Ramos (cell line): Measurements from ENCODE around the gene WDR48.

Source experiments
- in situ Hi-C: fragments of 300-500 bp; cut with MboI; formaldehyde crosslinking; loops from one replicate; pipeline ENCODE4 v1.14.3; 2022; ENCODE audit warnings: low sequenced_read_pairs; ENCODE audit not compliant: unreplicated experiment

The WDR48 gene

GRCh38 chr3:39099738-39100499 is 48.1 kb downstream of the WDR48 start:
- in situ Hi-C loops: loop anchor here (5.0 to 10.0 kb wide), 2 partner anchors 77 to 185 kb away; partner anchors contain the start of gene CX3CR1

DNA sequence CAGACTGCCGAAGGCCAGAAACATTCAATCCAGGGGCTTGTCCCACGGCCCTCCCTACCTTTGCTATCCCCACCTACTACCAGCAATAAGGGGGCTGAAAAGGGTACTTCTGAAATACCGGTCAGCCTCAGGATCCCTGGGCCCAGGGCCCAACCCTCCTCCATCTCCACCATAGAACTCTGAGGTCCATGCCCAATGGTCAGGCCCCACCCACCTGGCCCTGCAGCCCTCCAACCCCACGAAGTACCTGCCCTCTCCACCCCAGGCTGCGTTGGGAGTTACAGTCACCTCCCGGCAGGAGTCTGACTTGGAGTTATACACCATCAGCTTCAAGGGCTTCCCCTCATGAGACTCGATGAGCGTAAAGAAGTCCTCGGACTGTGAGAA is 48.7 kb downstream of the WDR48 start:
- in situ Hi-C loops: no loop called here

DNA sequence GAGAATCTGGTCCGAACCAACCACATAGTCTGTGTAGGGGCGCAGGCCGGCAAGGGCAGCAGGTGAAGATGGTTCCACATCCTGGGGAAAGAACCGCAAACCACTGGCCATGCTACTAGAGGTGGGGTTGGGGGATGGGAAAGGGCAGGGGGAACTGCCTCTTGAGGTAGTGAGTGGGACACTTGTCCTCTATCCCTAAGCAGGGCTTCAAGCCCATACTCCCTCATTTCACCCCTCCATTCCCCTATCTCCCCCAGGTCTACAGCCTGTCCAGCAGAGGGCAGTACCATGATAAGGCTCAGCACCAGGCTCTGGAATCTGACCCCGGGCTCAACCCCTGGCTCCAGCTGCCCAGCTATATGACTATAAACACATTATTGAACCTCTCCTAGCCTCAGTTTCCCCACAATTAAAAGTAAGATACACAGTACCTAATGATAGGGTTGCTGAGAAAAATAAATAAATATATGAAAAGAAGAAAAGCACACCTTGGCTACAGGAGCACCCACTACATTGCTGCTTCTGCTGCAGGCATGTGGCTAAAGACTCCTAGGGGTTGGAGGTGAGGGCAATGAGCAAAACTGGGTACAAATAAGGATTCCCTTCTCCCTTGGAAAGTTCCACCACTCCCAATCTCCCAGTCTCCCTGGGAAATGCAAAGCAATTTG is 49.3 kb downstream of the WDR48 start:
- in situ Hi-C loops: no loop called here

DNA sequence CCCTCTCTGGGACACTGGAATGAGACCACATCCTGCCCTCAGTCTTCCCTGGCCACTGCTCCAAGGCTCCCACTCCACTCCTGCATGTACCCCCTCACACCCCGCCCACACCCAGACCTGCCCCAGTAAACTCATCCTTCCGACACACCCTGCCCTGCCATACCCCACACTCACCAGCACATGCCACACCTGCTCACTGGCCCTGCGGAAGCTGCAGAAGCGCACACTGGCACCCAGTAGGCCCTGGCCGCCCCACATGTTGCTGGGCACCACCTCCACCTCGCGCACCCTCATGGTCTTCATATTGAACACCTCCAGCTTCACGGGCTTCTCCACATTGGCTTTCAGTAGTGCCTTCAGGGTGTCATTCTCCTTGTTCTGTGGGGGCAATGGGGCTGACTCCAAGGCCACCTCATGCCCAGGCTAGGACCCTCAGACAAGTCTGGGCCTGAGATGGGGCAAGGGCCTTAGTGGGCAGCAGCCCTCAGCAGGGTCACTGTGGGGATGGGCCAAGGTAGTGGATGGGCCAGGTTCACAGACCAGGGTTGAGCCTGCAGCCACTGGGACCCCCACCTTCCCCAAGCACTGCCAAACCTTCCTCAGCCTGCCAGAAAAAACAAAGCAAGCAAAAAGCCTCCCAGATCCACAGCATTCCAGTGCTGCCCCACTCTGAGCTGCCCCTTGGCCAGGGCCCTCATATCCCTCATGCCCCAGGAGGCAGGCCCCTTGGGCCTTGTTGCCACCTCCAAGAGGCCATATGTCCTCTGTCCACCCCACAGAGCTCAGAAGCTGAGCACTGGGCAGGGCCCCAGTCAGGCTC is 50.9 kb downstream of the WDR48 start:
- in situ Hi-C loops: no loop called here

DNA sequence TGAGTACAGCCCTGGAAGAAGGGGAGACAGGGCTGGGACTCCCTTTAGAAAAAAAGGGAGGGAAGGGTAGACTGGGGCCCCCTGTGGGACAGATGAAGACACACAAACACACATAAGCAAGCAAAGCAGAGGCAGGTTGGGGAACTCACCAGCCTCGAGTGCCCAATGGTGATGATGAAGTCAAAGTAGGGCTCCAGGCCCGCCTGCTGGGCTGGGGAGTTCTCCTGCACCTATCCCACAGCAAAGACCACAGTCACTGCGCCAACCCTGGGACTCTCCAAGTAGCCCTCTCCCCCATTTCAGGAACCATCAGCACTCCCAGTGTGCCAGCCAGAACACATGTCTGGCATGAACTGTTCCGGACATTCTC is 51.5 kb downstream of the WDR48 start:
- in situ Hi-C loops: no loop called here

DNA sequence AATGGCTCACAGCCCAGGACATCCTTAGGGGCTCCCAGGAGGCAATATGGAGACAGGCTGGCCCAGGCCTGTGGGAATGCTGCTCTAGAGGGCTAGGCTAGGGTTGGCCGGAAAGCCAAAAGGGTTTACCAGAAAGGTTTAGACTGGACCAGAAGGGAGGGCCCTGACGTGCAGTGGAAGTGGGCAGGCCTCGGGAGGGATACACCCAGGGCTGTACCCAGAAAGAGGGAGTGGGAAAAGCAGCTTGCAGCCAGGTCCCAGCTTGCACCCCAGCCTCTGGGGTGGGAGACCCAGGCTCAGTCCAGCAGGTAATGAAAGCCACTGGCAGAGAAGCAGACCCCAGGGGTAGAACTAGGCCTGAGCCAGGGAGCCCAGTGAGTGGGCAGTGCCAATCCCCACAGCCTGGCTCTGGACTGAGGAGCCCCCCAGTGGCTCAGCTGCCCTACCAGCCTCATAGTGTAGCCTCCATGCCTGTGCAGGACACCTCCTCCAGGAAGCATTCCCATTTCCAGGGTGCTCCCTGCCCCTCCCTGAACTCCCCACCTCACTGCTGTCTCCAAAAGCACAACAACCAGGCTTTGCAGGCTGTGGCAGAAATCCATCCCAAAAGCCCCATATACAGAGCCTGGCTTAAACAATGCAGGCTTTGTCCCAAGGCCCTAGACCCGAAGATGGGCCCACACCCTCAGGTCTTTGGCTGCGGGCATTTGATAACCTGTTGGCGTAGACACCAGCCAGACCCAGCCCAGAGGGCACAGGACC is 52.2 kb downstream of the WDR48 start:
- in situ Hi-C loops: no loop called here

GRCh38 chr3:39104961-39105686 is 53.3 kb downstream of the WDR48 start:
- in situ Hi-C loops: no loop called here

- in situ Hi-C loops: no loop called here
Measured at GRCh38 chr3:39105687-39106063, 53.9 kb downstream of the WDR48 start.

- in situ Hi-C loops: no loop called here
Measured at GRCh38 chr3:39106281-39106811, 54.5 kb downstream of the WDR48 start.

- in situ Hi-C loops: no loop called here
Measured at GRCh38 chr3:39106851-39107387, 55.1 kb downstream of the WDR48 start.

DNA sequence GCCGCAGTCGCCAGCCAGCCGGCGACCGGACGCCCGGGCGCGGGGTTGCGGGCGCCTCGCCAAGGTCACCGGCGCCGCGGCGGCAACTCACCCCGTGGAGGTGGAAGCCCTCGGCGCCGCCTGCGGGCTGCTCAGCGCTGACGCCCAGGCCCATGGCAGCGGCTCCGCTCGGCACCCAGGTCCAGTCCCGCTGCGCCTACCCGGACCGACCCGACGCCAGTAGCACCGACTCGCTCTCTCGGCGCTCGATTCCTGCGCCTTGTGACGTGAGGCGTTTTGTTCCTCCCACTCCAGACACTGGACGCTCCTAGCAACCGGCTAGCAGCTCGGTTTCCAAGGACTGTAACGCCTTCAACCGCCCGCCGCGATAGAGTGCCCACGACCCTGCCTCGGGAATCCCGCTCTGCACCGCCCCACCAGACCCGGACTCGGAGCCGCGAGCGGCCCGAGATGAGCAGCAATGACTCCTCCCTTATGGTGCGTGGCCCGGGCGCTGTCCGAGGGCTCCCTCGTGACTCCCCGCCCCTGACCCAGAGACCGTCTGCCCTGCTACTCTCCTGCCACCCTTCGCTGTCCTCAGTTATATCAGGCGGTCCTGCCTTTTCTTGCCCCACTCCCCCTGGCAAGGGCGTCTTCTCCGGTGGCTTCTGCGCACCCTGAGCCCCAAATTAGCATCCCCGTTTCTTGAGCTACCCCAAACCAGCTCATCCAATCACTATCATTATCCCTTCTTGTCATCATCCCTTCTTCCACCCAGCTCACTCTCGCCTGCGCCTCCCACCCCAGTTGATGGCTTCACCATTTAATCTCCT is 55.8 kb downstream of the WDR48 start, which contains the start of the genes GORASP1 and TTC21A:
Gene GORASP1 (minus strand): TSS at position 240 of the 812 bp plus-strand sequence. CDS start 86 bp downstream, at position 154.
Gene TTC21A (plus strand): TSS at position 293 of the 812 bp plus-strand sequence. CDS start 158 bp downstream, at position 451.
- in situ Hi-C loops: no loop called here

GRCh38 chr3:39108200-39108710 is 56.4 kb downstream of the WDR48 start:
- in situ Hi-C loops: no loop called here

- in situ Hi-C loops: no loop called here
Measured at GRCh38 chr3:39109086-39109485, 57.3 kb downstream of the WDR48 start.

GRCh38 chr3:39110041-39110639 is 58.3 kb downstream of the WDR48 start:
- in situ Hi-C loops: no loop called here

GRCh38 chr3:39112113-39112512 is 60.3 kb downstream of the WDR48 start:
- in situ Hi-C loops: no loop called here

- in situ Hi-C loops: no loop called here
Measured at GRCh38 chr3:39112535-39112934, 60.7 kb downstream of the WDR48 start.

DNA sequence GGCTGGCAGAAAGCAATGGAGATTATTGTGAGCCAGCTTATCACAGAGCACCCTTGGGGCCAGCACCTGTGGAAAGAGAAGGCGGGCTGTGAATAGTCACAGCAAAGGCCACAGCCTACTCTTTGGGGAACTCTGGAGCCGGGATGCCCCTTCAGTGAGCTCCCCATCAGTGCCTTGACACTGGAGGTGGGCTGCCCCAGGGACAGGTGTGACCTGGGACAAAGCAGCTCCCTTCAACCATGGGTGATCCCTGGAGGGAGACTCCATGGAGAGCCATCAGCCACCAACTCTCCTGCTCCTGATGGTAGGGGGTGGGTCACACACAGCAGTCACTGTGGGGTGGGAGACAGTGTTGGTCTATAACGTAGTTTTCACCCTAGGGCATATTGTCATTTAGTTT is 61.5 kb downstream of the WDR48 start:
- in situ Hi-C loops: no loop called here

DNA sequence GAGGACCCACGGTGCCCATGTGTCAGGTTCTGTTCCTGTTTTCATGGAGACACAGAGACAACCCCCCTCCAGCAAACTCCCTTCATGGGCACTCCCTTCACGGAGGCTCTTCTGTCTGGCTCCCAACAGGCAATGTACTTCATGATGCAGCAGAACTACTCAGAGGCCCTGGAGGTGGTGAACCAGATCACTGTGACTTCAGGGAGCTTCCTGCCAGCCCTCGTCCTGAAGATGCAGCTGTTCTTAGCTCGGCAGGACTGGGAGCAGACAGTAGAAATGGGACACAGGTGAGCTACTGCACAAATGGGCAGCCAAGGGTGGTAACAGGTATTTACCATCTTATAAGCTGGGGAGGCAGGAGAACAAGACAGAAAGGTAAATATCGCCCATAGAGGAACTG is 62.6 kb downstream of the WDR48 start:
- in situ Hi-C loops: no loop called here
